Activated CD8-positive, alpha-beta memory T cell treated with anti-CD3 and anti-CD28 coated beads for 4 hours (primary cell): Measurements from ENCODE around the gene SLC44A1.
"Not testable (repeated sequence)": the region's sequence is repeated elsewhere in the genome, so short reads cannot be mapped to it uniquely, and the experiment has no call there.

Experiments used
- DNase-seq, 2 donors: peaks; one replicate each; pipeline ENCODE4 v3.0.0-alpha.2; 2020; ENCODE audit warnings: low read depth in 2 of 2

SLC44A1 gene

DNA sequence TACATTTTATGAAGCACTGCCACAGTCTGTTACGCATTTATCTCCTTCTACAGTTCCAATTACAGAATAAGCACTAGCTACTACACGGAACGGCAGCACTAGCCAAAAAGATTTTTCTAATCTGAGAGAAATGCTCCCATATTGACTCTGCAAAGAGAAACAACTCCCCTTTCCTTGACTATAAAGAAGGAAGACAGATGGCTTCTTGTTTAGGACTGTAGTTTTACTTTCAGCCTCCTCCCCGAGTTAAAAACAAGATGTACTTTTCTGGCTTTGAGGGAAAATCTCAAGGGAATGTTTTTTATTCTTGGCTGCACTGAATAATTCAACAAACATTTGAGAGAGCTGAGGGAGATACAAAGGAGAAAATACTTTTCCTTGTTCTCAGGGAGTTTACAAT, 1.9 kb upstream of the SLC44A1 start:
- no peak for DNase-seq

GRCh38 chr9:105243015-105243686, 1.3 kb upstream of the SLC44A1 start:
- no peak for DNase-seq

GRCh38 chr9:105244734-105245028, 230 bp downstream of the SLC44A1 start:
- DNase-seq: peak in 1 of 2 donors; percentile 8

- peak in 1 of 2 donors; percentile 2 for DNase-seq
These were observed 809 bp downstream of the SLC44A1 start for GRCh38 chr9:105245029-105245890.

DNA sequence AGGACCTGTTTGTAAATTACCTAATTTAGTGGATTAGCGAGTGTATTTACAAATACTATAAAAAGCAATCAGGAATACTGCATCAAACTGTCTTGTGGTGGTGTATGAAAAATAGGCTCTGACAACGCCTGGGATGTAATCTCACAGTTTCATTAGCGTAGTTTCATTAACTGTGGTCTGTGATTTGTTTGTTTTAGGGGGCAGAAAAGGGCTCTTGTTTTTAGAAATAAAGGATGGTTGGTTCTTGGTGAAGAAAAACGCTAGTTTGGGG, 1.4 kb downstream of the SLC44A1 start:
- DNase-seq: no peak

GRCh38 chr9:105246656-105247173, 2.3 kb downstream of the SLC44A1 start:
- no peak for DNase-seq

DNA sequence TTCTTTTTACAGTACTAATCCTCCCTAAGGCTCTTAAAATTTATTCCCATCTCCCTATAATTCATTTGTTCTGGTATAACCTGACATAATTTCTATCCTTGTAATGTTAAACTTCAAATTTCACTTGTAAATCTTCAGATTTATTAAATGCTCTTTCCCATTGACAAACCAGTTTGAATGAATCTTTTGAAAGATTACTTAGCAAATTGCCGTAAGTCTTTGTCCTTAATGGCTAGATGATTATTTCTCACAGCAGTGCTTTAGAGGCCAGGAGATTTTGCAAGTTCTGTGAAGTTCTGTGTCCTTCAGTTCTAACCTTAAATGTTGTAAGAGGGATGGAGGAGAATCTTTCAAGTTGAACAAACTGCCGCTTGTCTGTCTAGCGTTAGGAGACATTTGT, 4.2 kb downstream of the SLC44A1 start:
- DNase-seq: no peak

DNA sequence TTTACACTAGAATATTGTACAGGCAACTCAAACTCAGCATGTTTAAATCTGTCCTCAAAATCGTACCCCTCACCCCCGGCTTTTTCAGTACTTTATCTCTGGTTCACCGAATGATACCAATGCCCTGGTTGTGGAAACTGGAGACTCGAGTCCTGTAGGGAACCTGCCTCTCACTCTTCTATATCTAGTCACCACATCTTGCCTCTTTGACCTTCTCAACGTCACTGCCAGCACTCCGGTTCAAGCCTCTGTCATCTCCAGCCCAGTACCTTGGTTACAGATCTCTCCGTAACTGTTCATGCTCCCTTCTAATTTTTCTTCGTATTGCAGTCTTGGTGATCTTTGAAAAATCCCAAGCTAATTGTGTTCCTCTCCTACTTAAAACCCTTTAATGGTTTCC, 6.7 kb downstream of the SLC44A1 start:
- DNase-seq: no peak

DNA sequence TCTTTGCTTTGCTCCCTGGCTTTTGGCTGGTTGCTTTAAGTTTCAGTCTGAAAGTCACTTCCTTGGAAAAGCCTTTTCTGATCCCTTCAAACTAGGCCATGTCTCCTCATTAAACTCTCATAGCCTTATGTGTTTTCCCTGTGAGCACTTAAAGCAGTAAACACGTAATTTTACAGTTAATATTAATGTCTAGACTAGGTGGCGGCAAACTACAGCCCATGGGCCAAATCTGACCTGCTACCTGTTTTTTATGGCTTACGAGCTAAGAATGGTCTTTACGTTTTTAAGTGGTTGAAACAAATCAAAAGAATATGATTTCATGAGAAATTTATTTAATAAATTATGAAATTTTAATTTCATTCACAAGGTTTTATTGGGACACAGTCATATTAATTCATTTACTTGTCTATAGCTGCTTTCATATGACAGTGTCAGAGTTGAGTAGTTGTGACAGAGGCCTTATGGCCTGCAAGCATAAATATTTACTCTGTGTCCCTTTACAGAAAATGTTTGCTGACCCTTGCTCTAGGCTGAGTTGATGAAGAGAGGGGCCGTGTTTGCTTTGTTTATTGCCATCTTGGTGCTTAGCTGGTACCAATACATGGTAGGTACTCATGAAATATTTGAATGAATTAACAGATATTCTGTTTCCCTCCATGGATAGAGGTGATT, 7.4 kb downstream of the SLC44A1 start:
- DNase-seq: no peak

GRCh38 chr9:105252405-105252756, 7.9 kb downstream of the SLC44A1 start:
- no peak for DNase-seq

GRCh38 chr9:105254226-105254625, 9.8 kb downstream of the SLC44A1 start:
- no peak for DNase-seq

DNA sequence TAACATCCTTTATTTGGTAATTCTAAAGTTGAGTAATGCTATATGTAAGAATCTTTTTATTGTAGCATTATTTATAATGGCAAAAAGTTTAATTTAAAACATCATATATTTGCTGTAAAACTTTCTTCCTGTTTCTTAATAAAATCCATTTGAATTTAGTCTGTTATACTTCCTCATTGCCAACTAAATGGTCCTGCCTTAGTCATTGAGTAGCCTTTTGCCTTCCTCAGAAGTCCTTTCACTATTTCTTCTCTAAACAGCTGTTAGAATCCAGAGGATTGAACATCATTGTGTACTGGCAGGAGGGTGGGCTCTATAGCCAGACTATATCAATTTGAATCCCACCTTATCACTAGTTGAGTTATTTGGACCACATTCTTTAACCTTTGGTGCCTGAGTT, 11.0 kb downstream of the SLC44A1 start:
- DNase-seq: no peak

- not testable (repeated sequence) for DNase-seq
These were observed 12.1 kb downstream of the SLC44A1 start for GRCh38 chr9:105256569-105256968.

DNA sequence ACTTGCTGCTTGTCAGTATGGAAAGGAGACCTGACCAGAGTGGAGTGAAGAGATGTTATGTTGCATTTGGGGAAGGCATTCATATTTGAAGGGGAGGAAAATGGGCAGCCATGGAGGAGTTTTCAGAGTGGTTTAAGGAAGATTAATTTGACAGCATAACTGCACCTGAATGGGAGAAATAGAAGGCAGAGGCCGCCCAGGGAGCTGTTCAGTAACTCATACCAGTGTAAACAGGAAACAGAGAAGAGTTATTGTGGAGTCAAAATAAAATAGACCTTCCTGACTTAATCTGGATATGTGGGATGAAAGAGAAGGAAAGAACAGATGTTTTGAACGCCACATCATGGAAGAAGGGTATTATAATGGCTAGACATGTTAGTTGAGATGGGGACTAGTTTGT, 13.4 kb downstream of the SLC44A1 start:
- no peak for DNase-seq

- no peak for DNase-seq
These were observed 13.8 kb downstream of the SLC44A1 start for GRCh38 chr9:105258225-105258737.

DNA sequence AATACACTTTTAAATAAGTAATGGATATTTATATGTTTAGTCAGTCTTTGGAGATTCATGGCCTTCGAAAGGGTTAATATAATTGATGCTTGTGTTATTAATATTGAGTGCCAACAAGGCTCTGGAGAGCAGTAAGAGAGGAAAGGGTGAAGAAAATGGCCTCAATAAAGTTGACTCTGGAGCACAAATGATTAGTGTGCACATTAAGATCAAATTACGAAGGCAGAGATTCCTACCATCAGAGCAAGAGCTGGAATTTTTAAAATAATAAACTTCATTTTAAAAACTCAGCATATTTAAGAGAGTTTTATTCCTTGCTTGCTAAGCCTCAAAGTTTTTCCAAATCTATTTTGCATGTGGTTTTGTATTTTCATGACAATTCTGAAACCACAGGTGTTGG, 14.8 kb downstream of the SLC44A1 start:
- DNase-seq: no peak

DNA sequence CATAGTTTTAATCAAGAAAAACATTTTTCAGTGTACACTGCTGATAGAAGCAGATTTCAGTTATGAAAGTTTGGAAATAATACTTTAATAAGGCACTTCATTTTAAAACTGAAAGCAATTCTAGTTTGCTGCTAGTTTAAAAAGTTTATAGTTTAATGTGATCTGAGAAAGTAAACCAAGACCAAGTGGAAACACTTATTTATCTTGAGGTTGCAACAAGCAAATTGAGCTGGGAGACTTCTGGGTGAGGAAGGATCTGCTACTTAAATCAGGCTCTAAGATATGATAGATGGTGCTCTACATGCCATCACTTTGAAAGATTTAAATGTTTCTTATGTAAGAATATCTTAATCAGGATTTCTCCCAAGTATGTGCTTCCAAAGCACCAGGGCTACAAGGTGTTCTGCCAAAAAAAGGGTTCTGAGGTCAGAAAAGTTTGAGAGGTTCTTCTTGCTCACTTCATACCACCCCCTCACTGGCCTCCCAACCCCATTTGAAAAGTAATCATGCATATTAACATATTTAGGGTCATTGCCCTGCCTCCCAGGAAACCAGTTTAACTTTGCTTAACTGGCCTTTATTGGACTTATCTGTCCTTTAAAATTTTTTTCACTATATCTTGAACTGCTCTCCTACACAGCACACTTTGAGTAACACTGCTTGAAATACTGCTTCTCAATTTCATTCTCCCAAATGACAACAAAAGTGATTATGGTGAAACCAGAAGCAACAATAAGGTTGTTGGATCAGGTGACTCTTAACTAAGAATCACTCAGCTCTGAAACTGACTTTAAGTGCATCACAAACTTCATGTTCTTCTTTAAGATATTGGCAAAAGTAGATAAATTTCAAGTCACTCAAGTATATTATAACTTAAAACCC, 15.5 kb downstream of the SLC44A1 start:
- DNase-seq: no peak

GRCh38 chr9:105262497-105262896, 18.0 kb downstream of the SLC44A1 start:
- DNase-seq: no peak

DNA sequence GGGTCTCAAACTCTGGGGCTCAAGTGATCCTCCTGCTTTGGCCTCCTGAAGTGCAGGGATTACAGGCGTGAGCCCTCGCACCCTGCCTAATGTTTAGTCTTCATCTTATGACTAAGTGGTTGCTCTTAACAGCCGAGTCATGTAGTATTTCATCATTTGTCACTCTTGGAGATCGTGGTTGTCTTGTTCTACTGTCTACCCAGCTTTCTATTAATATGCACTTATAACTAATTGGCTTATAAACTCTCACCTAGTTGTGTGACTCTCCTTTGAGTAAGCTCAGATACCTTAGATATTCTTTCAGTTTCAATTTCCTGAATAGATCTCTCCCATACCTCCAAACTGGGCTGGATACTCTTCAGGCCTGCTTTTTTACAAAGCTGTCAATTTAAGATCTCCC, 19.9 kb downstream of the SLC44A1 start:
- DNase-seq: no peak

GRCh38 chr9:105268254-105268653, 23.8 kb downstream of the SLC44A1 start:
- not testable (repeated sequence) for DNase-seq

GRCh38 chr9:105269593-105269992, 25.1 kb downstream of the SLC44A1 start:
- DNase-seq: no peak

GRCh38 chr9:105270711-105271110, 26.3 kb downstream of the SLC44A1 start:
- DNase-seq: no peak
